Non-pigmented ciliary epithelial cell (primary cell): ENCODE measurements around the gene AK8.

Experiments used
- DNase-seq: peaks from one replicate; pipeline ENCODE4 v3.0.0-alpha.2; 2010; ENCODE audit warnings: low read depth

Gene AK8

DNA sequence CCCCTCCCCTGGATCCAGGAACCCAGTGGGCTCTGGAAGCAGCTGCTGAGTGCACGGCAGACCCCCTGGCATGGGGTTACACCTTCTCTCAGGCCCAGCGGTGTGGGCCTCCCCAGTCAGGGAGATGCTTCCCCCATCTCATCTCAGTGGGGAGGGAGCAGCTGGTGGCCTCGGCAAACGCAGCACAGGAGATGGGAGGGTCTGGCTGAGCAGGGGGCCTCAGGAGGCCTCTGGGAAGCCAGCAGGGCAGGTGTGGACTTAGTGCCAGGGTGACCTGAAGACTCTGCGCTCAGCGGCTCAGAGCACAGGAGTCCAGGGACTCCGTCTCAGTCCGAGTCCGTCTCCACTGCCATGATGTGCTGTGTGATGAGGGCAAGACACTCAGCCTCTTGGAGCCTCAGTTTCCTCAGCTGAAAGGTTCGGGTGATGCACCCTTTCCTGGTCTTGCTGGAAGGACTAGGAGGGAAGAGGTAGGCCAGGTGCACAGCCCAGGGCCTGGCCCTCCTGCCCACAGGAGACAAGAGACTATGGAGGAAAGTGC is 107.2 kb downstream of the AK8 start:
- DNase-seq: no peak

DNA sequence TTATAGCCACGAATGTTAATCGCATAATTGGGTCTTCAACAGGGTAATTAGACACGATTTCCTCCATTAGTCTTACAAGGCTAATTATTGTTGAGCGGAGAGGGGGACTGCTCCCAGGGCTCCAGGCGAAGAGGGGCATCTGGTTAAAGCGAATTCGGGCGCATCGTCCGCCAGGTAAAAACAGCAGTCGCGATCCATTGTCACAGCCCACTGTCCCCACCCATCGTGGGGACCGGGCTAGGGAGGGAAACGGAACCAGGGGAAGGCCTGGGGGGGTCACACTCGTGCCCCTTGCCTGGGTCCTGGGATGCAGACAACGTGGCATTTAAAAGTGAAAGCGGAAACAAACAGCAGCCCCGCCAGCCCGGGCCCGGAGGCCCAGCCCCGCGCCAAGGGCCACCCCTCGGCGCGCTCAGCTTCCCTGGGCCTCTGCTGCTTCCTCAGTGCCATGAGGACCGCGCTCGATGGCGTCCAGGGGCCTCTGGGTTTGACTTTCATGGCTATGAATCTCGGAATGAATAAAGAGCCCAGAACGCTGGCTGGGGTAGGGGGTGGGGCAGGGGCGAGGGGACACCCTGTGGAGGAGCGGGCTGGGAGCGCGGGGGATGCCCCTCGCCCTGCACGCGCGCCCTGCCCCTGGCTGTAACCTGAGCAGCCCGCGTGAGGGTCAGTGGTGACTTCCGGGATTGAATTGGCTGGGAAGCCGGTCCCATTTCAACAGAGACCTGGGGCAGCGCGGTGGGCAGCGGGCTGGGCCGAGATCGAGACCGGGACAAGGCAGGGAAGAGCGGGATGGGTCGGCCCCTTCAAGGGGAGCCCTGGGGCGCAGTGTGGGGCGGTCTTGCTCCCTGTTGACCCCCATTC is 107.9 kb downstream of the AK8 start:
- DNase-seq: no peak

DNA sequence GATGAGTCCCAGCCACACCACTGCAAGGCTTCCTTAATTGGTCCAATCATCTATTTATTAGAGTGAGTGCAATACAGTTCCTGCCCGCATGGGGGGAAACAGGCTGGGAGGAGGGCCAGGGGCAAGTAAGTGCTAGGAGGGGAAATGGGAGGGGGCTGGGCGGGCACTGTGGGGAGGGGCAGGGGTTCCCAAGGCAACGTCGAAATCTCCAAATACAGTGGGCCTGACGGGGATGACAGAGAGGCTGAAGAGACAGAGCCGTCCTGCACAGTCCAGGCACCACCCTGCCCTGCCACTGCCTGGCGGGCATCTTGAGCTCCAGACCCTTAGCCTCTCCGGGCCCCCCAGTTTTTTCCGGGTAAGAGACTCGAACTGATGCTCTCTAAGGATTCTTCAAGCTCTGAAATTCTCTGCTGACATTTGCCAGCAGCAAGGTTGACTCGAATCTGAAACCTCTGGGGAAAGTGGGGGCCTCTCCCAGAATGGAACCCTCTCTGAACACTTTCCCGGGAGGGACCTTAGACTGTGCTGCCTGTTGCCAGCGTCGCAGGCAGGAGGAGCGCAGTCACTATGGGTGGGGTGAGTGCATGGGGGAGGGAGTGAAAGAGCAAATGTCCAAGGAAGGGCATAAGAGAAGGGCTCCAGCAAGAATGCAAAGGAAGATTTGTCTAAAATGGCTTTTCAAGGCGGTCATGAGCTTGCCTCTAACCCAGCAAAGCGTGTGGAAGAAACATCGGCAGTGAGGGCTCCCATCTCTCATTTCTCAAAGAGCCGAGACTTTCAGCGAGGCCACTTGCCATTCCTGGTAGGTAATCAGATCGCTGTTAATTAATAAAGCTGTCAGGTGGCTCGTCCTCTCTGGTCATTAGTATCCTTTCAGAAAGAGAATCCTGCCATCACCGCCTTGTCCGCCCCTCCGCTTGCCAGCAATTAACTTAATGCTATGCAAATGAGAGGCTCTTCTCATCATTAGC is 108.9 kb downstream of the AK8 start:
- no peak for DNase-seq

- no peak for DNase-seq
Measured at GRCh38 chr9:132763574-132763973, 114.5 kb downstream of the AK8 start.

DNA sequence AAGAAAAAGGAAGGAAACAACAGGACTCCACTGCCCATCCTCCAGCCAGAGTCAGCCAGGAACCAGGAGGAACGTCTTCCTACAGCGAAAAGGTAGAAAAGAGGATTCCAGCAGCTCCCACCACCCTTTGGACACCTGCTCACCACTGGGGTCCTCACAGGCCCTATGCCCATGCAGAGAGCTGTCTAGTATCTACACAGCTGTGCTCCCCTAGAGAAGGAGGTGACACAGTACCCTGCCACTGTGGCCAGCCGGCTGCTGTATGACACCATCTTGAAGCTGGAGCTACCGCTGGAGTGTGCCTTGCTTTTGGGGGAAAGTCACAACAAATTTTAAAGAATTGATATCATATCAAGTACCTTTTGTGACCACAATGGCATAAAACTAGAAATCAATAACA is 115.2 kb downstream of the AK8 start:
- DNase-seq: no peak

DNA sequence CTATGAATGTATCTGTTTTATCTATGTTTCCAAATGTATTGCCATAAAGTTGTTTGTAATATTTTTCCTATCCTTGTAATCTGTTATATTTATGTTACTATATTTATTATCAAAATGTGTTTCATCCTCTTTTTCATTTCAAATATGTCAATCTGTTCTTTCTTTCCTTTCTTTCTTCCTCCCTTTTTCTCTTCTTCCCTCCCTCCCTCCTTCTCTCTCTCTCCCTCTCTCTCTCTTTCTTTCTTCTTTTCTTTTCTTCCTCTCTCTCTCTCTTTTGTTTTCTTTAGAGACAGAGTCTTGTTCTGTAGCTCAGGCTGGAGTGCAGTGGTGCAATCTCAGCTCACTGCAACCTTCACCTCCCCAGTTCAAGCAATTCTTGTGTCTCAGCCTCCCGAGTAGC is 116.5 kb downstream of the AK8 start:
- no peak for DNase-seq

DNA sequence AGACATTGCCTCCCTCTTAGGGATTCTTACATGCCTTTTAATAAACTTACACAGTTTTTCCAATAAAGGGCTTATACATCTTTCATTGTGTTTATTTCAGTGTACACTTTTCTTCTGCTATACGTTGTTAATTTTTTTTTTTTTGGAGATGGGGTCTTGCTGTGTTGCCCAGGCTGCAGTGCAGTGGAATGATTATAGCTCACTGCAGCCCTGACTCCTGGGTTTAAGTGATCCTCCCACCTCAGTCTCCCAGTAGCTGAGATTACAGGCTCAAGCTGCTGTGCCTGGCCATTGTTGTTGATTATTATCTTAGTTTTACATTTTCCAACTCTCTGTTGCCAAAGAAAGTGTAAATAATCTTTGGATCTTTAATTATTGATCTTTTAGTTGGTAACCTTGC is 118.0 kb downstream of the AK8 start:
- no peak for DNase-seq

GRCh38 chr9:132757016-132757415 is 121.1 kb downstream of the AK8 start:
- DNase-seq: no peak

DNA sequence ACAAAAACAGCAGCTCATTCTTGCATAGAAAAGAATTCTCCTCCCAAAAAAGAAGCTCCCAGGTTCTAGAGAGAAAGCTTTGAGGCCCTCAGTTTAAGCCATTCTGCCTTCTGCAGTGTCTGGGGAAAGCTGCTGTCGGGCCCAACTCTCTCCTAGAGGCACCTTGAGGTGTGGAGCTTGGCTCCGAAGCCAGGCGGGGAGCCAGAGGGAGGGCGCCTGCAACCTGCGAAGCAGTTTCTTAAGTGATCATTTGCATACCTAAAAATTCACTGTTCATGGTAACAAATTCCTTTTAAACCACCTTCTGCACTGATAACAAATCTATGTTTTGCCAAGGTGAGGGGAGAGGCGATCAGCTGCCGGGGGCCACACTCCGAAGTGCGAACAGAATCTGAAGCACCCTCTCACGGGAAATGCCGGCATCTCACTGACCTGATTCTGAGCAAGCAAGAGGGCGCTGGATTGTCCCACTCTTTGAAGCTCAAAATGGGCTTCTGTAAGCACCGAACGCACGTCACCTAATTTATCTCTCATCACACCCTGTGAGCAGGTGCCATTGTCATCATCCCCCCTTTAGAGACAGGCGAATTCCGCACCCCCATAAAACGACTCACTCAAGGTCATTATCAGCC is 121.8 kb downstream of the AK8 start:
- DNase-seq: no peak

DNA sequence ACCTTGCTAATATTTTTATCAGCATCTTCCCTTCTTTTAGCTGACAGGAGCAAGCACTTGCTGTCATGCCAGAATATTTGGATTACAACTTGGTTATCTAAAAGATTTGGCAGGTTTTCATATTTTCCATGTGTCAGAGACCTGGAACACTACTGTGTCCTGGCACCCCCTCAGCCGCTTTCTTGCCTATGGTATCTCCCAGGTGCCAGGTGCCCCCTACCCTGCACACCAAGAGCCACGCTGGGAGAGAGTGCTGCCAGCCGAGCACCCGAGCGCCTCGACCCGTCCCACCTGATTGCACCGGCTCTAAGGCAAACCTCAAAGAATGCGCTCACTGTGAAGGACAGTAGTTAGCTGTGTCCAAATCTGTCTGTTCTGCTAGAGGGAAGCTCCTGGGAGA is 123.0 kb downstream of the AK8 start:
- DNase-seq: no peak

GRCh38 chr9:132754236-132754635 is 123.8 kb downstream of the AK8 start:
- DNase-seq: no peak

GRCh38 chr9:132753593-132753880 is 124.5 kb downstream of the AK8 start:
- no peak for DNase-seq

DNA sequence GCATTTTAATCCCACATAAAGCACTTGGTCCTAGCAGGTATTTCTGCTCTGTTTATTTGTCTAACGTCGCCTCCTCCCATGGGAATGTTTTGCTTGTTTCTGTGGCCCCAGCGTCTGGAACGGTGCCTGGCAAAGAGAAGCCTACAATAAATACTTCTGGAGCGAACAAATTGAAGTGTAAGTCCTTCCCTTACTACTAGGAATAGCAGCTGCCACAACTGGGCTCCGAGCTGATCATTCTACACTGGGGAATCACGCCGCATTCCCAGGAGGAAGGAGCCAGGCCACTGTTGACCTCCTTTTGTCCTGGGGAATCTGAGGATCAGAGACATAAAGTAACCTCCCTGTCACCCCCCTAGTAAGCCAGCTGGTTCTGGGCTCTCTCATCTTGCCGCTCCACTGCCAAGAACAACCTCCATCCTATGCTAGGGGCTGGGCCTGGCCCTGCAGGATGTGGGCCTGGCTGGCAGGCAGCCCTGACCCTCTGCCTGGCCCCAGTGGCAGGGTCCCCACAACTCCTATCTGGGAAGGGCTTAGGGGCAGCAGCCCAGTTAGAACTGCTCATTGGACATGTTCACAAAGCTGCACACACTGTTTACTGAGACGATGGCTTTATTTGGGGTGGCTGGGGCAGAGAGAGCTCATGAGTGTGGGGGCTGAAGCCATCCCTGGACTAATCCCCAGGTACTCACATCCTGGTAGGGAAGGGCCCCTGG is 125.0 kb downstream of the AK8 start:
- no peak for DNase-seq

DNA sequence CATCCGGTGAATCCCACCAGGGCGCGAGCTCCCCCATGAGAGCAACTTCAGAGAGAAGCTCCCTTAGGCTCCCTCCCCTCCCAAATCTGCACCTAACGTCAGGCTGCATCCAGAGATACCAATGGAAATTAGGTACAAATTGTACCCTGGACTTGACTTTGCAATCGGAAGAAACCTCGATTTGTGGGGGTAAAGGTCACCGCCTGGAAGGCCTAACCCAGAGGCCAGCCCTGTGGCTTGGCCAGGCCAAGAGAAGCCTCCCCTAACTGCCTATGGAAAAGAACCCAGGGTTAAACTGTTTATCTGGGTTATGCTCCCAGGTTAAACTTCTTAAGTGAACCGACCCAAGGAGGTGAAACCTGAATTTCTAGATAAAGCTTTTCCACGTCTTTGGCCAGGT is 127.4 kb downstream of the AK8 start:
- DNase-seq: no peak

DNA sequence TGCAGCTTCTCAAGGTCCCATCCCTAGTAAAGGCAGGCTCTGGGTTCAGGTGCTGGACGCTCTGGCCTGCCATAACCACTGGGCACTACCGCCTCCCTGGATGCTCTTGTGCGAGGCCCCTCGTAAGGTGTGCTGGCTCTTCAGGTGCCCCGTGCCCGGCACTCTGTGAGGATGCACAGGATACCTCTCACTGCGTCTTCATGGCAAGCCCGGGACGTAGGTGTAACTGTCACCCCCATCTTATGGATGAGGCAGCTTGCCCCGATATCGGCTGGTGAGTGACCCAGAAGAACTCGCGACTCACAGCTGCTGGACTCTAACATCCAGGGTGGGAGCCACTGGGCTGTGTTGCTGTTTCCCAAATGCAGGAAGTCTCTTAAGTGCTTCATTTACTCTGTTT is 128.8 kb downstream of the AK8 start:
- no peak for DNase-seq

DNA sequence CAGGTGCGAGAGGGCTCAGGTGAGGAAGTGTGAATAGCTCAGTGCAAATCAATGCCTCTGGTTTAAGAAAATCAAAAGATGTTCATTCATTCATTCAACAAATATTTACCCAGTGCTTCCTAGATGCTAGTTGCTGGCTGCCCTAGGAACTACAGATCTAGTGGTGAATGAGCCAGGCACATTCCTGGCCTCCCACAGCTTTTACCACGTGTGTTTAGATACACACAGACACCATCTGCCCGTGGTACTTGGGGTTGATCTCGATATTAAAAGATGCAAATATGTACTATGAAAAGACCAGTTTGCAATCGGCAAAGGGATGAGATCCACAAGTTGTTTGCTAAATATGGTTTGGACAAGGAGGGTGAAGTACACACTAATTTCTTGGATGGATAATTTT is 129.6 kb downstream of the AK8 start:
- no peak for DNase-seq

- no peak for DNase-seq
Measured at GRCh38 chr9:132745756-132746709, 132.1 kb downstream of the AK8 start.

GRCh38 chr9:132744881-132745755 is 133.0 kb downstream of the AK8 start:
- DNase-seq: no peak

GRCh38 chr9:132743931-132744479 is 134.1 kb downstream of the AK8 start:
- DNase-seq: no peak
